Right lobe of liver (tissue), 6 donors: Measurements from ENCODE around the gene RAC2. TPM values are rescaled to one million over a fixed set of nuclear protein-coding genes. Genes with fewer than 3 reads are reported as not detected.

ENCODE experiments used
- ATAC-seq, 4 donors: fragments of 200-7000 bp; cut with Tn5 transposase; one replicate each; pipeline ENCODE4 v1.9.1; 2020; ENCODE audit warnings: mild to moderate bottlenecking in 4 of 4, moderate library complexity in 4 of 4
- DNase-seq, 3 donors: peaks; one replicate each; pipeline ENCODE4 v3.0.0-alpha.2; 2020
- H3K27ac ChIP-seq, 3 donors: fragments of 200-600 bp; one replicate each; pipeline ENCODE4 v1.8.0; 2022
- H3K27me3 ChIP-seq, 2 donors: fragments of 200-600 bp; one replicate each; pipeline ENCODE4 v1.8.0; 2022
- H3K36me3 ChIP-seq, 4 donors: fragments of 200-600 bp; sonication (generic) in 1 of 4; one replicate each; pipeline versions ENCODE4 v1.5.1 to v1.8.0; 2017 to 2022; ENCODE audit warnings: control low read depth in 1 of 4
- H3K4me1 ChIP-seq, 4 donors: fragments of 200-600 bp; sonication (generic) in 1 of 4; one replicate each; pipeline versions ENCODE4 v1.5.1 to v1.8.0; 2017 to 2022; ENCODE audit warnings: control low read depth in 1 of 4
- H3K4me3 ChIP-seq, 3 donors: fragments of 200-600 bp; one replicate each; pipeline ENCODE4 v1.8.0; 2022
- H3K9me3 ChIP-seq, 4 donors: fragments of 200-600 bp; sonication (generic) in 1 of 4; one replicate each; pipeline versions ENCODE4 v1.5.1 to v1.8.0; 2017 to 2022; ENCODE audit warnings: control low read depth in 1 of 4
- POLR2A ChIP-seq: fragments of 450-650 bp; IDR thresholded peaks from one replicate; pipeline ENCODE4 v1.6.1; 2017; ENCODE audit warnings: antibody characterized with exemption, mild to moderate bottlenecking
- WGBS: methylation state at CpG from one replicate; pipeline ENCODE4 v1.1.6; 2018; ENCODE audit warnings: low coverage, low lambda C conversion rate; ENCODE audit not compliant: insufficient coverage; ENCODE audit errors: missing lambda C conversion rate; 5-methylcytosine and 5-hydroxymethylcytosine counted together
- intact Hi-C, 2 donors: fragments of 100-400 bp; cut with DNase I; formaldehyde crosslinking; loops; one replicate each; pipeline versions ENCODE4 v1.11.2 to v1.14.1; 2022
- small RNA-seq, 2 experiments: library from RNA; depleted of rRNA; stranded (forward); fragments of <200 nt; gene quantifications; one replicate each; pipeline ENCODE3, GENCODE V24; 2016
- total RNA-seq, 6 experiments: library from RNA; depleted of rRNA in 2 of 6; stranded (reverse); fragments of >200 nt in 2 of 6; fragmentation: NEBNext Ultra II Directional in 3 of 6; extraction: Animal tissue kit (Norgen Biotek cat#: 25700) in 3 of 6; gene quantifications; one replicate each; pipeline versions ENCODE4 v1.1.0 to v1.2.4, GENCODE V29; 2016 to 2023
- TF ChIP-seq, protein P1 (sequence below), 4 donors: fragments of 200-600 bp in 3 of 4; fragments of 450-650 bp in 1 of 4; IDR thresholded peaks; one replicate each; pipeline versions ENCODE4 v1.5.1 to v1.8.0; 2016 to 2022; ENCODE audit warnings: antibody characterized with exemption in 4 of 4, mild to moderate bottlenecking in 2 of 4
- donor health status: DM: no; HTN: yes; CAD: no.
- donor health status: DM: no; HTN: no; CAD: no.
- donor health status: DM: no; HTN: no; CAD: no.
- donor health status: DM: no; HTN: yes; CAD: no.
- donor health status: DM: no; HTN: yes; CAD: no.

Gene RAC2
- total RNA-seq, 6 experiments from 2014 or later = 3.4 to 12.9 (median 6.5) TPM

DNA sequence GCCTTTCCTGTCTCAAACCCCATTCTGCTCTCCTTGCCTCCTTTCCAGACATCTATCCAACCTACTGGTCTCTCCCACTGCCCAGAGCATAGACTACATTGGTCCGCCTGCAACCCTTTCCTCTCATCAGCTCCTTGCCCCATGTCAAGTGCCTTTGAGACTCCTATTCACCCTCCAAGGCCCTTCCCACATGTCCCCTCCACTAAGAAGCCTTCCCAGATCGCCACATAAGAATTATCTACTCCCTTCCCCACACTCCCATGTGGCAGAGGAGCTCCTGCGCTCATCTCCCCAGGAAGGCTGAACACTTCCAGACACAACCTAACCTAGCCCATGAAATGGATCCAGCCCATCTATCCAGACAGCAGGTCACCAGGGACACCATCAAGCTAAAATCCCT lies 66.3 kb downstream of the RAC2 start:
- intact Hi-C loops = no loop called here
- WGBS = 100% methylated on average over 2 of the region's 3 CpGs
- H3K4me3 ChIP-seq = no peak overlapping the region
- no peaks in the 10 kb centered on the region for H3K9me3 ChIP-seq
- peaks cover 0 to 21% (median 10%) of the 10 kb centered on the region in 4 donors for H3K4me1 ChIP-seq
- H3K27ac ChIP-seq = peak overlapping the region in 2 of 3 donors; percentile 37 to 79
- TF ChIP-seq POLR2A = no peak
- TF ChIP-seq, protein P1, sequence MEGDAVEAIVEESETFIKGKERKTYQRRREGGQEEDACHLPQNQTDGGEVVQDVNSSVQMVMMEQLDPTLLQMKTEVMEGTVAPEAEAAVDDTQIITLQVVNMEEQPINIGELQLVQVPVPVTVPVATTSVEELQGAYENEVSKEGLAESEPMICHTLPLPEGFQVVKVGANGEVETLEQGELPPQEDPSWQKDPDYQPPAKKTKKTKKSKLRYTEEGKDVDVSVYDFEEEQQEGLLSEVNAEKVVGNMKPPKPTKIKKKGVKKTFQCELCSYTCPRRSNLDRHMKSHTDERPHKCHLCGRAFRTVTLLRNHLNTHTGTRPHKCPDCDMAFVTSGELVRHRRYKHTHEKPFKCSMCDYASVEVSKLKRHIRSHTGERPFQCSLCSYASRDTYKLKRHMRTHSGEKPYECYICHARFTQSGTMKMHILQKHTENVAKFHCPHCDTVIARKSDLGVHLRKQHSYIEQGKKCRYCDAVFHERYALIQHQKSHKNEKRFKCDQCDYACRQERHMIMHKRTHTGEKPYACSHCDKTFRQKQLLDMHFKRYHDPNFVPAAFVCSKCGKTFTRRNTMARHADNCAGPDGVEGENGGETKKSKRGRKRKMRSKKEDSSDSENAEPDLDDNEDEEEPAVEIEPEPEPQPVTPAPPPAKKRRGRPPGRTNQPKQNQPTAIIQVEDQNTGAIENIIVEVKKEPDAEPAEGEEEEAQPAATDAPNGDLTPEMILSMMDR (IDR thresholded peaks at IDR 0.05) = no peak
- ATAC-seq (no peak), DNase-seq (no peak)
- no peaks in the 10 kb centered on the region for H3K27me3 ChIP-seq
- H3K36me3 ChIP-seq = no peaks in the 10 kb centered on the region

DNA sequence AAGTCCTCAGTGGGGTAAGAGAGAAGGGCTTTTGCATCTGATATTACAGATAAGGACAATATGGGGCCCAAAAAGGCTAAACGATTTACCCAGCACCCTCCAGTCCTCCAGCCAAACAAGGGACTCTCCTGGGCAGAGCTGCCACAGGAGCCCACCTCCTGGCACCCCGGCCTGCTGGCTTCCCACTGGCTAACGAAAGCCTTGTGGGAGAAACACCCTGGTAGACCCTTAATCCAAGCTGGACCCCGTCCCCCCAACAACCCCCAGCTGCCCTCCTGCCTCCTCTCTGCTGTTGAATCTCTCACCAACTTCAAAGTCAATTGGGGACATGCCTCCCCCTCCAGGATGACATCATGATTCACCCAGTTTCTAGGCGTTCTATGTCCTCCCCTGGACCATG lies 66.8 kb downstream of the RAC2 start:
- WGBS = 40% methylated on average over 2 of the region's 5 CpGs
- ATAC-seq = no peak
- Histone ChIP-seq H3K27ac (peak overlapping the region in 1 of 3 donors; percentile 47), H3K27me3 (no peaks in the 10 kb centered on the region), H3K36me3 (no peaks in the 10 kb centered on the region), H3K4me3 (no peak overlapping the region), H3K9me3 (no peaks in the 10 kb centered on the region), H3K4me1 (peaks cover 0 to 21% (median 10%) of the 10 kb centered on the region in 4 donors)
- intact Hi-C loops = no loop called here
- peak in 1 of 3 donors; percentile 48 for DNase-seq
- no peak for TF ChIP-seq POLR2A
- TF ChIP-seq, protein P1 (IDR thresholded peaks at IDR 0.05) = no peak

DNA sequence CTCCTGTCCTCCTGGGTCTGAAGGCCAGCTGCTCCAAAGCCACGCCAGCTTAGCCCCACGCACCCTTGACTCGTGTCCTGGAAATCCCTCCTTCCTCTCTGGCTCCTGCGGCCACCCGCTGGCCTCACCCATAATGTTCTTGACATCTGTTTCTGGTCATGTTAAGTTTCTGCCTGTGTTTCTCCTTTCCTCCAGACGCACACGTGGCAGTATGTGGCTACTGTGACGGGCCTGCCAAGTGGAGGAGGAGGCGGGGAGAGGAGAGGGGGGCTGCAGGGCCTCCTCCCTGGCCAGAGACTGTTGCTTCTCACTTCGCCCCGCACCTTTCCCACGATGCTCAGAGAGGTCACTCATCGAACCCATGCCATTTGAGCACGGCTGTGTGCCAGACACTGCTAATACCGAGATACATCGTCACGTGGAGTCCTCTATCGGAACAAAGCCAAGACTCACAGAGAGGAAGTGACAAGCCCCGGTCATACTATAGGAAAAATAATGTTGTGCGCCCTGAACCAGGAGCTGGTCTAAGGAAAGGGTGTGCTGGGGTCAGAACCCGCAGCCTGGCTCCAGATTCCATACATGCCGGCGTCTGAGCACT lies 67.5 kb downstream of the RAC2 start:
- H3K4me3 ChIP-seq = no peak overlapping the region
- H3K9me3 ChIP-seq = no peaks in the 10 kb centered on the region
- WGBS = 57% methylated on average over 13 of the region's 23 CpGs
- peak; percentile 54 to 65 (median 60) for DNase-seq
- no peaks in the 10 kb centered on the region for H3K27me3 ChIP-seq
- H3K27ac ChIP-seq = peak overlapping the region in 1 of 3 donors; percentile 47
- H3K36me3 ChIP-seq = no peaks in the 10 kb centered on the region
- intact Hi-C loops = no loop called here
- H3K4me1 ChIP-seq = peaks cover 0 to 21% (median 10%) of the 10 kb centered on the region in 4 donors
- TF ChIP-seq POLR2A = no peak
- TF ChIP-seq, protein P1 (IDR thresholded peaks at IDR 0.05) = no peak
- peak; percentile 17 to 42 (median 35) for ATAC-seq

DNA sequence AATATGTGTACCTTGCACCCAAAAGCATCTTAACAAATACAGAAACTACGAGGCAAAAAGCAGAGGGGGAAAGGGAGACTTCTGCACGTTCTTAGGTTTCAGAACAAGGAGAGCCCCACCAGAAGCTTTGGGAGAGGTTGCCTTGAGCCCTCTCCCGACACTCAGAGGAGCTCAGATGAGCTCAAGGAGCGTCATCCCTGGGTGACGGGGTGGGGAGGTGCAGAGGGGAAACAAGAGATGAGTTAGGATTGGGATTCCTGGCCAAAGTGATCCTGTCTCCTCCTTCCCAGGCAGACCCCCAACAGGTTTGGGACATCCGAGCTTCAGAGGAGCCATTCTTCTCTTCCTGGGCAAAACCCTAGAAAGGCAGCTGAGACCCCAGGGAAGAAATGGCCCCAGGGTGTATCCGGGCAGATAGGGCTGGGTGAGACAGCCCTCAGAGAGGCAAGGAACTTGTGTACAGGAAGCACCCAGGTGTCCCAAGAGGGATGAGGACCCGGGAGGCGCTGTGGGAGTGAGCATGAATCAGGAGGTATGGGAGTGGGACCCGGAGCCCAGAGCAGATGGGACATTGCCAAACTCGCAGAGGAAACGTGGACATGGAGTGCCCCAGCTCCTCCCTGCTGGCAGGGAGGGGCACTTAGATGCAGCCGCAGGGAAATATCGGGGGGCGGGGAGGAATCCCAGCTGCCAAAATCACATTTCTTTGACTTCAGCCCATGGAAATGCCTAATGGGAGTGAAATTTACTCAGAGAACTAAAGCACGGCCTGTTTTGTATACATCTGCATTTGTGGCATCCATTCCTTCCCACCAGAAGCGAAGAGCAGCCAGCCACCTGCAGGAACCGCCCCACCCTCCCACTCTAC lies 68.4 kb downstream of the RAC2 start:
- intact Hi-C loops = no loop called here
- TF ChIP-seq, protein P1 (IDR thresholded peaks at IDR 0.05) = no peak
- no peak for TF ChIP-seq POLR2A
- Histone ChIP-seq H3K36me3 (no peaks in the 10 kb centered on the region), H3K27me3 (no peaks in the 10 kb centered on the region), H3K27ac (no peak overlapping the region), H3K4me1 (peaks cover 0 to 21% (median 10%) of the 10 kb centered on the region in 4 donors), H3K9me3 (no peaks in the 10 kb centered on the region), H3K4me3 (no peak overlapping the region)
- DNase-seq (peak in 2 of 3 donors; percentile 37 to 46), ATAC-seq (no peak)
- 95% methylated on average over 7 of the region's 18 CpGs for WGBS

Small RNA genes lying within 50 kb of the gene (small RNA-seq; reads per million reads assigned to genes)
- gene Z82188.1 = 0 reads per million in 2 experiments

Other genes with a start within 250 kb of the RAC2 start
- 100 to 1,000 TPM; 223 to 355 (median 321) TPM for gene TST, start 224.8 kb downstream of the RAC2 start, total RNA-seq
- gene MPST, start 224.5 kb downstream of the RAC2 start, total RNA-seq = 100 to 1,000 TPM; 153 to 301 (median 214) TPM
- gene KCTD17, start 192.5 kb downstream of the RAC2 start, total RNA-seq = 1 to 10 TPM; 2.0 to 9.7 (median 4.4) TPM
- 100 to 1,000 TPM in 1 of 6 experiments, 10 to 100 TPM in 5; 40.7 to 104 (median 60.6) TPM for gene TMPRSS6, start 134.6 kb downstream of the RAC2 start, total RNA-seq
- 1 to 10 TPM; 1.2 to 8.6 (median 2.0) TPM for gene IL2RB, start 94.4 kb downstream of the RAC2 start, total RNA-seq
- 10 to 100 TPM in 2 of 6 experiments, 1 to 10 TPM in 4; 3.3 to 12.6 (median 6.3) TPM for gene C1QTNF6, start 56.0 kb downstream of the RAC2 start, total RNA-seq
- not detected for gene SSTR3, start 31.8 kb downstream of the RAC2 start, total RNA-seq
- gene CYTH4, start 38.2 kb upstream of the RAC2 start, total RNA-seq = 10 to 100 TPM in 1 of 6 experiments, 1 to 10 TPM in 5; 2.9 to 12.8 (median 4.0) TPM
- under 1 TPM; 0.07 to 0.93 (median 0.49) TPM for gene ELFN2, start 183.2 kb upstream of the RAC2 start, total RNA-seq
- gene MFNG, start 242.1 kb upstream of the RAC2 start, total RNA-seq = 10 to 100 TPM in 4 of 6 experiments, 1 to 10 TPM in 2; 5.6 to 14.4 (median 10.2) TPM